Superior temporal gyrus (tissue), 1 donor: ENCODE data around the gene SLC6A2.
A peak's percentile ranks its signal among the peaks of the same experiment; 100 is the strongest.
"Not testable (repeated sequence)": the region's sequence is repeated elsewhere in the genome, so short reads cannot be mapped to it uniquely, and the experiment has no call there.

Experiments
- DNase-seq: peaks from one replicate; pipeline ENCODE4 v3.0.0-alpha.2; 2016; ENCODE audit errors: extremely low spot score

Gene SLC6A2

GRCh38 chr16:55711959-55712876, 56.4 kb downstream of the SLC6A2 start:
- peak; percentile 85 for DNase-seq

GRCh38 chr16:55713103-55713502, 57.3 kb downstream of the SLC6A2 start:
- no peak for DNase-seq

- no peak for DNase-seq
Observed at GRCh38 chr16:55717326-55717725, 61.5 kb downstream of the SLC6A2 start.

- no peak for DNase-seq
Observed at GRCh38 chr16:55725055-55725777, 69.4 kb downstream of the SLC6A2 start.

- no peak for DNase-seq
Observed at GRCh38 chr16:55728797-55729196, 73.0 kb downstream of the SLC6A2 start.

- DNase-seq: no peak
Observed at GRCh38 chr16:55730115-55730514, 74.3 kb downstream of the SLC6A2 start.

DNA sequence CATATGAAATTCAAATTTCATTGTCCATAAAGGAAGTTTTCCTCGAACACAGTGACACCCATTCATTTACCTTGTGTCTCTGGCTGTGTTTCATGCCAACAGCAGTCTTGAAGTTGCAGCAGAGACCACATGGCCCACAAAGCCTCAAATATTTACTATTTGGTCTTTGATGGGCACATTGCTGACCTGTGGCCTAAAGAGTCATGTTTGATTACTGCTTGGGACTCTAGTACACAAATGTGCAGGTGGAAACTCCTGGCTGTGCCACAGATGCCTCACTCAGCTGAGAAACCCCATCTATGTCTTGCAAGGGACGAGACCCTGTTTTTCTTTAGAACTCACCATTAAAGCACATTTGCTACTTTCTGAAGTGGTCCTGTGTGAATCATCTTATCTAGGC, 76.7 kb downstream of the SLC6A2 start:
- DNase-seq: no peak

GRCh38 chr16:55734665-55735064, 78.9 kb downstream of the SLC6A2 start:
- DNase-seq: no peak

GRCh38 chr16:55735120-55735781, 79.5 kb downstream of the SLC6A2 start:
- no peak for DNase-seq

- DNase-seq: no peak
Observed at GRCh38 chr16:55736671-55737070, 80.9 kb downstream of the SLC6A2 start.

GRCh38 chr16:55737318-55737717, 81.5 kb downstream of the SLC6A2 start:
- DNase-seq: no peak

GRCh38 chr16:55737966-55738365, 82.2 kb downstream of the SLC6A2 start:
- no peak for DNase-seq

DNA sequence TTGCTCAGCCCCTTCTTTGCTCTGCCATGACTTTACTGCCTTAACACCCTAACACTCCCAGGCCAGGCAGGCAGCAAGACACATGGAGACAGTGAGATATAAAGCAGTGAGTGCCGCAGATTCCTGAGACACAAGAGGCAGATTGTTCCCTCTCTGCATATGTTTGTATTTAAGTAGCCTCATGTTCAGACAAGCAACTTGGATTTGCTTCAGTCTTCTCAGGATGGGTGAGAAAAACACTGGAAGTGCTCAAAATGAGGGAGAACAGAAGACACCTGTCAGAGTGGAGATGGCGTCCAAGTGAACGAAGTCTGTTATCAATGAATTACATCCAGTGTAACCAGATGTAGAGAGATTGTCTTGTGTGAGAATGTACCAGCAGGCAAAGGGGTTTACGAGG, 90.3 kb downstream of the SLC6A2 start:
- DNase-seq: no peak

- DNase-seq: no peak
Observed at GRCh38 chr16:55747785-55748184, 92.0 kb downstream of the SLC6A2 start.

DNA sequence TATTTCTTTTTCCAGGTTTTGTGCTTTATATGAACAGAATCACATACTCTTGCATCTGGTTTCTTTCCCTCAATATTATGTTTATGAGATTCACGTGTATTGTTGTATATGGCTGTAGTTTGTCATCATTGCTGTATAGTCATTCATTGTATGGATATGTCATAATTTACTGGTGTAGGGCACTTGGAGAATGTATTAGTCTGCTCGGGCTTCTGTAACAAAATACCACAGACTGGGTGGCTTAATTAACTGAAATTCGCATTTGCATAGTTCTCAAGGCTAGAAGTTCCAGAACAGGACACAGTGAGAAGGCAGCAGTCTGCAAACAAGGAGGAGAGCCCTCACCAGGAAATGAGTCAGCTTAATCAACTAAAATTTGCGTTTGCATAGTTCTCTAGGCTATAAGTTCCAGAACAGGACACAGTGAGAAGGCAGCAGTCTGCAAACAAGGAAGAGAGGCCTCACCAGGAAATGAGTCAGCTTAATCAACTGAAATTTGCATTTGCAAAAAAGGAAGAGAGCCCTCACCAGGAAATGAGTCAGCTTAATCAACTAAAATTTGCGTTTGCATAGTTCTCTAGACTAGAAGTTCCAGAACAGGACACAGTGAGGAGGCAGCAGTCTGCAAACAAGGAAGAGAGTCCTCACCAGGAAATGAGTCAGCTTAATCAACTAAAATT, 96.8 kb downstream of the SLC6A2 start:
- not testable (repeated sequence) for DNase-seq

DNA sequence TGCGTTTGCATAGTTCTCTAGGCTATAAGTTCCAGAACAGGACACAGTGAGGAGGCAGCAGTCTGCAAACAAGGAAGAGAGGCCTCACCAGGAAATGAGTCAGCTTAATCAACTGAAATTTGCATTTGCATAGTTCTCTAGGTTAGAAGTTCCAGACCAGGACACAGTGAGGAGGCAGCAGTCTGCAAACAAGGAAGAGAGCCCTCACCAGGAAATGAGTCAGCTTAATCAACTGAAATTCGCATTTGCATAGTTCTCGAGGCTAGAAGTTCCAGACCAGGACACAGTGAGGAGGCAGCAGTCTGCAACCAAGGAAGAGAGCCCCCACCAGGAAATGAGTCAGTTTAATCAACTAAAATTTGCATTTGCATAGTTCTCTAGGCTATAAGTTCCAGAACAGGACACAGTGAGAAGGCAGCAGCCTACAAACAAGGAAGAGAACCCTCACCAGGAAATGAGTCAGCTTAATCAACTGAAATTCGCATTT, 97.4 kb downstream of the SLC6A2 start:
- DNase-seq: not testable (repeated sequence)
